ENCODE measurements around the gene COL28A1.

The COL28A1 gene

DNA sequence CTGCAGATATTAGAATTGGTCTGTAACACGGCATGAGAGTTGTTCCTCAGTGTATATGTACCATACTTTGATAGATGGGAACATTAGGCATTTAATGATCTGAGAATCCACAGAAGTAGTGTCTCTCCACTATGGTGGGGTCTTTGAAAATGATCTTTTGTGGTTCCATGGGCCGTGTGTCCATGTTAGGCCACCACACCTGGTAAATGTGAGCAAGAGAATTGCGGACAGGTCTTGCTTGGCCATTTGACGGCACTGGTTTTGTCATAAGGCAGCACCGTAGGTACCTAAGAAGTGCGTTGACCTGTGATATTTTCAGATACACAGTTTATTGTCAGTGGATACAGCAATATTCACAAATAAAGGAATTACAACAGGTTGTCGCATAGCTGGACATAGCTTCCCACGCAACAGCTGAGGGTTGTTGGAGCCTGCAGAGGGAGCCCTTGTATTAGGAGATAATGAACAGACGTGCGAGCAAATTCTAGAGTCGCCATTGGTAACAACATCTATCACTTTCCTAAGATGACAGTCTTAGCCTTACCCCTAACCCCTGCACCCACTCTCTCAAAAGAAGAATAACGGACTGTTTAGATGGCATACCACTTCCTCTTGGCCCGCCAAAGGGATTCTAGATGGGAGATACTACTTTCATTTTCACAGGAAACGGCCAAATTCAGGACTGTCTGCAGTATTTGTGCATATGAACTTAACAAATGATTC, 111.4 kb downstream of the COL28A1 start:
- Histone ChIP-seq H3K27me3 (no peaks in the 10 kb centered on the region), H3K9me3 (no peaks in the 10 kb centered on the region), H3K27ac (no peak overlapping the region), H3K4me3 (ENCODE audit: low read depth in 1 of 2, low read length in 1 of 2) (peak overlapping the region; percentile 36 to 51), H3K36me3 (no peaks in the 10 kb centered on the region), H3K4me1 (ENCODE audit: control insufficient read depth in 1 of 2, insufficient read depth in 1 of 2, low read depth in 1 of 2, low read length in 1 of 2) (peaks cover 0 to 5% of the 10 kb centered on the region in 2 experiments)
- TF ChIP-seq, protein P1, sequence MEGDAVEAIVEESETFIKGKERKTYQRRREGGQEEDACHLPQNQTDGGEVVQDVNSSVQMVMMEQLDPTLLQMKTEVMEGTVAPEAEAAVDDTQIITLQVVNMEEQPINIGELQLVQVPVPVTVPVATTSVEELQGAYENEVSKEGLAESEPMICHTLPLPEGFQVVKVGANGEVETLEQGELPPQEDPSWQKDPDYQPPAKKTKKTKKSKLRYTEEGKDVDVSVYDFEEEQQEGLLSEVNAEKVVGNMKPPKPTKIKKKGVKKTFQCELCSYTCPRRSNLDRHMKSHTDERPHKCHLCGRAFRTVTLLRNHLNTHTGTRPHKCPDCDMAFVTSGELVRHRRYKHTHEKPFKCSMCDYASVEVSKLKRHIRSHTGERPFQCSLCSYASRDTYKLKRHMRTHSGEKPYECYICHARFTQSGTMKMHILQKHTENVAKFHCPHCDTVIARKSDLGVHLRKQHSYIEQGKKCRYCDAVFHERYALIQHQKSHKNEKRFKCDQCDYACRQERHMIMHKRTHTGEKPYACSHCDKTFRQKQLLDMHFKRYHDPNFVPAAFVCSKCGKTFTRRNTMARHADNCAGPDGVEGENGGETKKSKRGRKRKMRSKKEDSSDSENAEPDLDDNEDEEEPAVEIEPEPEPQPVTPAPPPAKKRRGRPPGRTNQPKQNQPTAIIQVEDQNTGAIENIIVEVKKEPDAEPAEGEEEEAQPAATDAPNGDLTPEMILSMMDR (IDR thresholded peaks at IDR 0.05), result no peak

DNA sequence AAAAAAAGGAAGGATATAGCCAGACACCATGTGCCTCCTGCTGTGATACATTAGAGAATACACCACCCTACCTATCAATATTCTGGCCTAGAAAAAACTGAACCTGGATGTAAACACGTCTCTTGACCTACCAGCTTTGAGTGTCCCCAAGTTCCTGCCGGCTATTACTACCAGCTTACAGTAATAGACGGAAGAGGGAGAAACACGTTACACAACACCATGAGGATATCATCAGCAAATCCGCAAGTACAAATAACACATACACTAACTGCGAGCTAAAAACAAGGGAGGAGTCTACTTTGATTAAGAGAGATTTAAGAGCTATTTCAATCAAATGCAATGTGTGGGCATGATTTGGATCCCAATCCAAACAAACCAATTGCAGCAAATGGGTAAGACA, 113.0 kb downstream of the COL28A1 start:
- no peak overlapping the region for H3K4me3 ChIP-seq (ENCODE audit: low read depth in 1 of 2, low read length in 1 of 2)
- H3K4me1 ChIP-seq (ENCODE audit: control insufficient read depth in 1 of 2, insufficient read depth in 1 of 2, low read depth in 1 of 2, low read length in 1 of 2), result peaks cover 8 to 13% of the 10 kb centered on the region in 2 experiments
- H3K9me3 ChIP-seq, result no peaks in the 10 kb centered on the region
- TF ChIP-seq, protein P1 (IDR thresholded peaks at IDR 0.05), result no peak
- no peaks in the 10 kb centered on the region for H3K36me3 ChIP-seq
- H3K27ac ChIP-seq, result no peak overlapping the region
- no peaks in the 10 kb centered on the region for H3K27me3 ChIP-seq

DNA sequence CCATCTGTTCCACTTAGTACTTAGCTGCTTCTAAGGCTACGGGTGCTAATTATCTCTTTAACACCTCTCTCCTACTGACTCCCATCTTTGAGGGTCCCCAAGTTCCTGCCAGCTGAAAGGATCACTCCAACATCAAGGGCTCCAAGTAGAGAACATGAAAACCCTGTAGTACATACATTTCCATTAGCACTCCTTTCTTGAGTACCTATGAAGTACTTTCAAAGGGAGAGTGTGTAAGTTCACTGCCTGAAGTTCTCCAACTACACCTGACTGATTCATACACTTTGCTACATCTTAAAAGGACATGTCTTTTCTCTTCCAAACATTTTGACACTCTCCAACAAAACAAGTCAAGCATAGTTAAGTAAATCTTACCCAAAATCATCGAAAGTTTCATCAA, 113.8 kb downstream of the COL28A1 start:
- Histone ChIP-seq H3K4me3 (ENCODE audit: low read depth in 1 of 2, low read length in 1 of 2) (no peak overlapping the region), H3K27me3 (no peaks in the 10 kb centered on the region), H3K4me1 (ENCODE audit: control insufficient read depth in 1 of 2, insufficient read depth in 1 of 2, low read depth in 1 of 2, low read length in 1 of 2) (peaks cover 16 to 20% of the 10 kb centered on the region in 2 experiments), H3K9me3 (no peaks in the 10 kb centered on the region), H3K36me3 (no peaks in the 10 kb centered on the region), H3K27ac (no peak overlapping the region)
- TF ChIP-seq, protein P1 (IDR thresholded peaks at IDR 0.05), result no peak

DNA sequence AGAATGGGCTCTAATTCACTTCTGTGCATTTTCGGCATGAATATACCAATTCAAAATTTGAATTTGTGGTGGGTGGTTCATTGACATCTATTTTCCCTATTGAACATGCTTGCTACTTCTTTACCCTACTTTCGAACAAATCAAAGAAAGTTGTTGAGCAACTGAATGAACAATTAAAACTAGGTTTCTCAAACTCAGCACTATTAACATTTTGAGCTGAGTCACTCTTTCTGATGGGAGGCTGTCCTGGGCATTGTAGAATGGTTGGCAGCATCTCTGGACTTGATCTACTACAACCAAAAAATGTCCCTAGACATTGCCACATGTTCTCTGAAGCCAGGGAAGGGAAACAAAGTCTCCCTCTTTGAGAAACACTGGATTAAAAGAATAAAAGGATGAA, 116.7 kb downstream of the COL28A1 start:
- no peak overlapping the region for H3K4me3 ChIP-seq (ENCODE audit: low read depth in 1 of 2, low read length in 1 of 2)
- H3K36me3 ChIP-seq, result no peaks in the 10 kb centered on the region
- no peak overlapping the region for H3K27ac ChIP-seq
- peaks cover 20 to 23% of the 10 kb centered on the region in 2 experiments for H3K4me1 ChIP-seq (ENCODE audit: control insufficient read depth in 1 of 2, insufficient read depth in 1 of 2, low read depth in 1 of 2, low read length in 1 of 2)
- no peaks in the 10 kb centered on the region for H3K27me3 ChIP-seq
- TF ChIP-seq, protein P1 (IDR thresholded peaks at IDR 0.05), result no peak
- H3K9me3 ChIP-seq, result no peaks in the 10 kb centered on the region

DNA sequence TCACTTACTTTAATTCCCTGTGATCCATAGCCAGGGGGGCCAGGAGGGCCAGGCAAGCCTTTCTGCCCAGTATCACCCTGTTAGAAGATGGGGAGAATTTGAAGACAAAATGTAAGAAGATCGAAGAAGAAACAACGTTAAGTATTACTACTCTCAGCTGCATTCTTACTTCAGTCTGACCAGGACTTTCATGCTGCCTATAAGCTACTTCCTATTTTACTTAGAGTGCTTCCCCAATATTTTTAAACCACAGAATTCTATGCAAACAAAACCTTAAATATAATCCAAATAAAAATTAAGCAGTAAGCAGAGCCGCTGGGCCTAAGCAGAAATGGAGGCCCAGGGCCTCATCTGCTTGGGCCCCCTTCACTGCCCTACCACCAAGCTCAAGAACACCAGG, 117.8 kb downstream of the COL28A1 start:
- no peaks in the 10 kb centered on the region for H3K27me3 ChIP-seq
- TF ChIP-seq, protein P1 (IDR thresholded peaks at IDR 0.05), result no peak
- H3K4me3 ChIP-seq (ENCODE audit: low read depth in 1 of 2, low read length in 1 of 2), result peak overlapping the region; percentile 39 to 43
- no peaks in the 10 kb centered on the region for H3K9me3 ChIP-seq
- H3K27ac ChIP-seq, result peak overlapping the region; percentile 88
- peaks cover 20 to 23% of the 10 kb centered on the region in 2 experiments for H3K4me1 ChIP-seq (ENCODE audit: control insufficient read depth in 1 of 2, insufficient read depth in 1 of 2, low read depth in 1 of 2, low read length in 1 of 2)
- H3K36me3 ChIP-seq, result no peaks in the 10 kb centered on the region

All from neutrophil (primary cell).